Measurements from ENCODE around the gene B3GNT9. TPM values are rescaled to one million over a fixed set of nuclear protein-coding genes. Genes with fewer than 3 reads are reported as not detected.

The B3GNT9 gene
- total RNA-seq, 1 experiment from 2014 or later, result 0.92 TPM

DNA sequence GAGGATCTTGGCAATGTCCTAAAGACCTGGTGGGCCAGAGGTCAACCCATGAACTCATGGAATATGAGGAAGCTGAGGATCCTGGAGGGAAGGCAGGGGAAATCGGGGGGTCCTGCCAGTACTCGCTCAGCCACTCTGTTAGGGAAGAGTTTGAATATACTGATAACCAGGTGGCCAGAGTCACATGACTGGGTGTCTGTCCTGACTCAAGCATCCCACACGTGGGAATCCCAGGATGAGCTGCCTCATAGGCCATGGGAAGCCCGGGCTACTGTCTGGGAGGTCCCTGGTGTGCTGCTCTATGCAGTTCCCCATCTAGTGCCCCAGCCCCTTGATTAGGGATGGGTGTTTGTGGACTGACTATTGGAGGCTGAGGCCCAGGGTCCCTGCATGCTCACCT is 37.5 kb upstream of the B3GNT9 start:
- no peak for DNase-seq (ENCODE audit: low read depth, low spot score)
- in situ Hi-C loops (cut with HindIII; ENCODE audit: low pct_unique_long_range_greater_than_20kb, low sequenced_read_pairs), result no loop called here

DNA sequence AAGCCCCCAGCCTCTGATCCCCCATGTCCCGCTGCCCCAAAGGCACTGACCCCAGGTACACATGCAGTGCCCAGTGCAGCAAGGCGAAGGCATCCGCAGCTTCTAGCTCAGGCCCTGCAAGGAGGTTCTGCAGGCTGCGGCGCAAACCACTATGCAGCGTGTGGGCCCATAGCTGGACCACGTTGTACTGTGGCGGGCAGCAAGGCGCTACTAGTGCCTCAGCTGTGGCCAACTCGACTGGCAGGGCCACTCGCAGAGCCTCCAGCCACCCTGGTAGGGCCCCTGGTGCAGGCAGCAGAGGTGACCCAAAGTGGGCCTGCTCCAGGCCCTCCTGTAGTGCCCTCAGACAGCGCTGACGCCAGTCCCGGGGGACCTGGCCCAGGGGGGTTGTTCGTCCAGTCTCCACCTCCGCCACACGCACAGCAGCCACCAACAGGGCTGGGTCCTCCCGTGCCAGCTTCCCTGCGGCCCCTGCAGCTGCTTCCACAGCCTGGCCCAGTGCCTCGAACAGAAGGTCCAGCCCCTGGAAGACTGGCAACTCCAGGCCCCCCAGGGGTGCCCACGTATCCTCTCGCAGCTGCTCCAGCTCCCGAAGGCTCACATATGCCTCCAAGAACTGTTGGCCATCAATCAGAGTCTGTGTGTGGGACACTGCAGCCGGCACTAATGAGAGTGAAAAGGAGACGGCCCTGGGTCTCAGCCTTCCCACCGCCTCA is 36.5 kb upstream of the B3GNT9 start:
- in situ Hi-C loops (cut with HindIII; ENCODE audit: low pct_unique_long_range_greater_than_20kb, low sequenced_read_pairs), result no loop called here

DNA sequence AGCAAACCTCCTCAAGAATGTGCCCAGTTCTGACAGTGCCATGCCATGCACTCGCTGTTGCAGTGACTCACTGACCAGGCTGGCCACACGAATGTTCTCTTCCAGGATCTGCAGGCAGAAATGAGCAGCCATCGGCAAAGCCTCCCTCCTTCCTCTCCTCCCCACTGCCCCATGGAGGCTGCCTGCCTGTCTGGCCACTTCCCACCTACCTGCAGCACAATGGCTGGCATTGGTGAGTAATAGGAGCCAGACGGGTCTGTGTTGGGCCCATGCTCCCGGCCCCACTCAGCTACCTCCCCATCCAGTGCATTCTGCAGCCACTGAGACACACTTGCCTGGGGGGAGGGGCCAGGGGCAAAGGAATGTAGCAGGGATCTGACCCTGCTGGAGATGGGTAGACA is 35.8 kb upstream of the B3GNT9 start:
- no peak for DNase-seq (ENCODE audit: low read depth, low spot score)
- in situ Hi-C loops (cut with HindIII; ENCODE audit: low pct_unique_long_range_greater_than_20kb, low sequenced_read_pairs), result no loop called here

More for the DNA sequence above, 36.5 kb upstream of the B3GNT9 start:
- no peak for DNase-seq (ENCODE audit: low read depth, low spot score)

DNA sequence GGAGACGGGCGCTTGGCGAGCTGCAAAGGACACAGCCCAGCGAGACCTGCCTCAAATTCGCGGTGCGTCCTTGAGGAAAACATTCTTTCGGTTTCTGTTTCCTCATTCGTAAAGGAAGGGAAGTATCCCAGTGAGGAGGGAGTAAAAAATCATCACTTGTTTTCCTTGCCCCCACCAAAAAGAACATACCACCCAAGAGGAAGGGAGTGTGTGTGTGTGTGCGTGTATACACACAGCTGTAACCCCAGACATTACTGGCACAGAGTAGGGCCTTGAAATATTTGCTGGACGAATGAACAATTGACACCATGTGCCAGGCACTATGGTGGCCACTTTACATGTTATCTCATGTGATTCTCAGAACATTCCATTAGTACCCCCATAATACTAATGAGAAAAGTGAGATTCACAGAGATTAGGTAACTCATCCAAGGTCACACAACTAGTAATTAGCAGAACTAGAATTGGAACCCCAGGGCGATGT is 34.9 kb upstream of the B3GNT9 start:
- in situ Hi-C loops (cut with HindIII; ENCODE audit: low pct_unique_long_range_greater_than_20kb, low sequenced_read_pairs), result no loop called here
- no peak for DNase-seq (ENCODE audit: low read depth, low spot score)

GRCh38 chr16:67184995-67185650 is 34.3 kb upstream of the B3GNT9 start:
- peak; percentile 84 for DNase-seq (ENCODE audit: low read depth, low spot score)
- in situ Hi-C loops (cut with HindIII; ENCODE audit: low pct_unique_long_range_greater_than_20kb, low sequenced_read_pairs), result no loop called here

- in situ Hi-C loops (cut with HindIII; ENCODE audit: low pct_unique_long_range_greater_than_20kb, low sequenced_read_pairs), result no loop called here
- no peak for DNase-seq (ENCODE audit: low read depth, low spot score)
Measured at GRCh38 chr16:67184453-67184994, 33.7 kb upstream of the B3GNT9 start.

DNA sequence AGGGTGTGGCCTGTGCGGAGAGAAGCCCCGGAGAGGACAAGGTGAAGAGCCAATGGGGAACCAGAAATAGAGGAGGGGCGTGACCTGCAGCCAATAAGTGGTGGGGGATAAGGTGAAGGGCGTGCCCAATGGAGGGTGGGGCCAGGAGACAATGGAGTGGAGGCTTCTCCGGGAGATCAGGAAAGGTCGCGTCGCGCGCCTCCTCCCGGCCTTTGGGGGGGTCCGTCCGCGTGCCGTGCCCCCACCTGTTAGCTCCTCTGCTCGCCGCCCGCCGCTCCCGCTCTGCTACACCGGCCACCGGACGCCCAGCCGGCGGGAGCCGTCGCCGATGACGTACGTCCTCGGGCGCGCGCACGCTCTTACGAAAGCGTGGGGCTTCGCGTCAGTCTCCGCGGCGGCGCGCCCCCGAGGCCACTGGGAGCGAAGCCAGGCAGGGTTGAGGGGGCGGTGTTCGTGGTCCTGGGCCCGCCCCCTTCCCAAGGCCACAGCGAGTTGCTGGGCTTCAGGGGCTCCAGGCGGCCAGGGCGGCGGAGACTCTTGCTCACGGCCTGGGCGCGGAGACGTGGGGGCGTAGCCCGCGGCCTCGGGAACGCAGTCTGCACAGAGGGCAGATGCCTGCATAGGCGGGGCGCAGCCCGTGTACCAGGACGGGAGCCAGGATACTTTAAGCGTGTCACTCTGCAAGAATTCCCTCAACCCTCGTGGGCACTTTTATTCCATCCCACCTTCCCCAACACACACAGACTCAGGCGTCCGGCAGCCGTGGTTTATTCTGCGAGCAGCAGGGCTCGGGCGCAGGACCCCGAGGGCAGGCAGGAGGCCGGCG is 33.0 kb upstream of the B3GNT9 start, which contains the start of gene MATCAP1:
MATCAP1 (minus strand) TSS at position 337 of the 826 bp plus-strand sequence. CDS start 3,353 bp downstream, outside the sequence.
- peak; percentile 97 for DNase-seq (ENCODE audit: low read depth, low spot score)
- in situ Hi-C loops (cut with HindIII; ENCODE audit: low pct_unique_long_range_greater_than_20kb, low sequenced_read_pairs), result no loop called here

- no peak for DNase-seq (ENCODE audit: low read depth, low spot score)
- in situ Hi-C loops (cut with HindIII; ENCODE audit: low pct_unique_long_range_greater_than_20kb, low sequenced_read_pairs), result no loop called here
Measured at GRCh38 chr16:67183284-67183626, 32.5 kb upstream of the B3GNT9 start.

- in situ Hi-C loops (cut with HindIII; ENCODE audit: low pct_unique_long_range_greater_than_20kb, low sequenced_read_pairs), result no loop called here
- no peak for DNase-seq (ENCODE audit: low read depth, low spot score)
Measured at GRCh38 chr16:67182288-67182687, 31.5 kb upstream of the B3GNT9 start.

DNA sequence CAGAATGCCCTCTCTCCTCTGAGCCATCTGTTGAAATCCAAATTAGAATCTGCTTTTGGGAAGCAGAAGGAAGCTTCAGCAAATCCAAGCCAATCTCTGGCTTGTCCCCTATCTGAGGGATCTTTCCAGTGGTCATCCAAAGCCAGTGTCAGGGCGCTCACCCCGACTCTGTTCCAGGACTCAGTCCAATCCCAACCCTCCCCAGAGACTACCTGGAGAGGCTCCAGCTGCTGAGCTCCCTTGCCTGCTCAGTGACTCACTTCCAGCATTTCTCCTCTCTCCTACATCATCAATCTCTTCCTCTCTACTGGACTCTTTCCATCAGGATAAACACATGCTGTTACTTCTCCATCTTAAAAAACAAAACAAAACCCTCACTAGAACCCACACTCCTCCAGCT is 30.5 kb upstream of the B3GNT9 start:
- in situ Hi-C loops (cut with HindIII; ENCODE audit: low pct_unique_long_range_greater_than_20kb, low sequenced_read_pairs), result no loop called here
- DNase-seq (ENCODE audit: low read depth, low spot score), result no peak

DNA sequence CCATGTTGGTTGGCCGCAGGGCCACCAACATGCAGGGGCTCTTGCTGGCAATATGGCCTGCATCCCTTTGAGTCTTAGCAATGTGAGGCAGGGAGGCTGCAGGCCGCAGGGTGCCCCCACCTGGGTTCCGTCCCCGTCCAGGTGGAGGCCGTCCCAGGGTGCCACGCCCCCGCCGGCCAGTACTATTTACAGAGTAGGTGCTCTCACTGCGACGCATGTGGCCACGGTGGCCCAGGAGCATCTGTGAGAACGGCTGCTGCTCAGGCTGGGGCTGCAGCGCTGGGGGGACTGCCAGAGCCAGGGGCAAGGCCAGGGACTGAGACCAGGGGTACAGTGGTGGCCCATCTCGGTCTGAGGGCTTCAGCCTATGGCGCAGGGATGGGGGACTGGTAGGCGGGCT is 29.4 kb upstream of the B3GNT9 start:
- in situ Hi-C loops (cut with HindIII; ENCODE audit: low pct_unique_long_range_greater_than_20kb, low sequenced_read_pairs), result no loop called here
- DNase-seq (ENCODE audit: low read depth, low spot score), result no peak

GRCh38 chr16:67179421-67180080 is 28.8 kb upstream of the B3GNT9 start:
- in situ Hi-C loops (cut with HindIII; ENCODE audit: low pct_unique_long_range_greater_than_20kb, low sequenced_read_pairs), result no loop called here
- DNase-seq (ENCODE audit: low read depth, low spot score), result peak; percentile 49

DNA sequence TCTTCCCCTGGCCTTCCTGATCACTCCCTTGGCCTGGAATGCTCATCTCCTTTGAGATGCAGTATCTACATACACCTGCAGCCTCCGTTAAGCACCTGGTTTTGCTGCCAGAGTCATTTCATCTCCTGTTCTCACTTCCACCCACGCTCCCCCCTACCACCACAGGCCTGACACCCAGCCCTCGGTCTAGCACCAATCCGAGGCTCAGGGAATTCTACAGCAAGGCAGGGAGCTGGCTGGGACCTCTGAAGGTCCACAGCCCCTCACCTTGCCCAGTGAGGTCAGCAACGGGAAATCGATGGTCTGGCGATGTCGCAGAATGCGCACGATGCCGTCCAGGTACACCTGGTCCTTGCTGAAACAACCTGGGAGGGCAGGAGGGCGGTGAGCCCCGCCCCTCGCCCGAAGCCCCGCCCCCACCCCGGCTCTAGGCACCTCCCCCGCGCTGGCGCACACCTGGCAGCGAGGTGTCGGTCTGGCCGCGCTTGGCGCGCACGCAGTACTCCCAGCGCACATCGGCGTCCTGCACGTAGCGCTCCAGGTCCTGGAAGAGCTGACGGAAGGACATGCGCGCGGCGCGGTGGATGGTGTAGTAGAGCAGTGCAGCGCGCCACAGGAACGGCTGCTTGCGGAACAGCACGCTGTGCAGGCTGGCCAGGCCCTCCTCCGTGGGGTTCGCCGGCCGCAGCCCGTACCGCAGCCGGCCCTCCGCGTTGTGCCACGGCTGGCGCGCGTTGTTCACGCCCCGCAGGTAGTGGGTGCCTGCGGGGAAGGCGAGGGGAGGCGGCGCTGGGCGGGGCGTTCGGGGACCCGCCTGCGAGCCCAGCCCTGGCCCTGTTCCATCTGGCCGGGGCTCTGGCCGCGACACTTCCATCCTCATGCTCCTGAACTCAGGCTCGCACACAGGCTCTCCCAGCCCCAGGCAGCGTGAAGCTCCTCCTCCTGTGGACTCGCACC is 27.2 kb upstream of the B3GNT9 start:
- in situ Hi-C loops (cut with HindIII; ENCODE audit: low pct_unique_long_range_greater_than_20kb, low sequenced_read_pairs), result no loop called here
- DNase-seq (ENCODE audit: low read depth, low spot score), result peak; percentile 25

GRCh38 chr16:67176662-67177061 is 25.9 kb upstream of the B3GNT9 start:
- no peak for DNase-seq (ENCODE audit: low read depth, low spot score)
- in situ Hi-C loops (cut with HindIII; ENCODE audit: low pct_unique_long_range_greater_than_20kb, low sequenced_read_pairs), result no loop called here

DNA sequence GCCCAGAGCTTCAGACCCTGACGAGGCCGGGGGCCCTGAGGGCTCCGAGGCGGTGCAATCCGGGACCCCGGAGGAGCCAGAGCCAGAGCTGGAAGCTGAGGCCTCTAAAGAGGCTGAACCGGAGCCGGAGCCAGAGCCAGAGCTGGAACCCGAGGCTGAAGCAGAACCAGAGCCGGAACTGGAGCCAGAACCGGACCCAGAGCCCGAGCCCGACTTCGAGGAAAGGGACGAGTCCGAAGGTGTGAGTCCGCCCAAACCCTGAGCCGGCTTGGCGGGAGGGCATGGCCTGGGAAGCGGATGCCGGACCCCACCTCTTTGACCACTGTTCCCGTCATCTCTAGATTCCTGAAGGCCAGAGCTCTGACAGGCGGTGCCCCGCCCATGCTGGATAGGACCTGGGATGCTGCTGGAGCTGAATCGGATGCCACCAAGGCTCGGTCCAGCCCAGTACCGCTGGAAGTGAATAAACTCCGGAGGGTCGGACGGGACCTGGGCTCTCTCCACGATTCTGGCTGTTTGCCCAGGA is 24.0 kb upstream of the B3GNT9 start:
- in situ Hi-C loops (cut with HindIII; ENCODE audit: low pct_unique_long_range_greater_than_20kb, low sequenced_read_pairs), result no loop called here
- no peak for DNase-seq (ENCODE audit: low read depth, low spot score)
